ENCODE results near the gene SPARCL1. TPM values are rescaled to one million over a fixed set of nuclear protein-coding genes. Genes with fewer than 3 reads are reported as not detected.

SPARCL1 gene
- total RNA-seq, 1 donor, result not detected

Other genes starting within 250 kb of the SPARCL1 start
- gene HSD17B13, start 206.5 kb downstream of the SPARCL1 start, total RNA-seq, result 1.6 TPM
- gene HSD17B11, start 138.2 kb downstream of the SPARCL1 start, total RNA-seq, result 128 TPM
- gene NUDT9, start 106.8 kb downstream of the SPARCL1 start, total RNA-seq, result 3.1 TPM
- gene DSPP, start 79.2 kb upstream of the SPARCL1 start, total RNA-seq, result not detected
- gene DMP1, start 120.9 kb upstream of the SPARCL1 start, total RNA-seq, result not detected